HG02870 (cell line): ENCODE measurements around the gene RALGAPA1.
A peak's percentile ranks its signal among the peaks of the same experiment; 100 is the strongest.

Experiments used
- ATAC-seq: cut with Tn5 transposase; IDR thresholded peaks from one replicate; pipeline ENCODE4 v1.9.1; 2021; ENCODE audit warnings: mild to moderate bottlenecking, moderate library complexity; ENCODE audit not compliant: unreplicated experiment

The RALGAPA1 gene

GRCh38 chr14:35556548-35556947, 252.5 kb downstream of the RALGAPA1 start:
- ATAC-seq = no peak

DNA sequence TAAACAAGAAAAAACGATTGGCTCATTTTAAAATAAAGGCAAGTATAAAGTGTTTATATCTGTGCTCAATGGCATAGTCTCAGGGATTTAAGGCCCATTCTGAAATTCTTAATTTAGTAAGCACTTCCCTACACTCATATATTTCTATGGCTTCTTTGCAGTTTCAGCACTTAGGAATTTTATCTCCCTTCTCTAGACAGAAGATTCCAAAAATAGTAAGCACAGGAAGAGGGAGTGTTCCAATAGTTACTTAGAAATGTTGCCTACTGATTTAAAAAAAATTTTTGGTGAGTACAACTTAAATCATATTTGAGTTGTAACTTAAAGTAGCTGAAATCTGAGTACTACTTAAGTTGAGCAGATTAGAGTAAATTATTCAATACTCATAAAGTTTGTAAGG, 255.3 kb downstream of the RALGAPA1 start:
- ATAC-seq = no peak

DNA sequence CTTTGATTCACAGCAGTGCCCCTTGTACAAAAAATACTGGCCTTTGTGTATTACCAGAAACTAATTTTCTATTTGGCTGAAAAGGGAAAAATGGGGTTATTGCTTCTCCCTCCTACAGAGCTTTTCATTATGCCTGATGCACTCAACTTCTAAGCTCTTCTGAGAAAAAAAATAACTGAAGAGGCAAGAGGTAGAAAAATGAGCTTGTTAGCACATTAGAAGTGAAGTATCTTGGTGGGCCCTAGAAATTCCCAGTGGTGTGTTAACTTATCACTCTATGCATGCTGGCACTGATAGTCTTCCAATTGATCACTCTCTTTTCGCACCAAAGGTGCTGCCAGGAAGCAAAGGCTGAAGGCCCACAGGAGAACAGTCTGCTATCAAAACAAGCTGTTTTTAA, 258.0 kb downstream of the RALGAPA1 start:
- ATAC-seq = no peak

DNA sequence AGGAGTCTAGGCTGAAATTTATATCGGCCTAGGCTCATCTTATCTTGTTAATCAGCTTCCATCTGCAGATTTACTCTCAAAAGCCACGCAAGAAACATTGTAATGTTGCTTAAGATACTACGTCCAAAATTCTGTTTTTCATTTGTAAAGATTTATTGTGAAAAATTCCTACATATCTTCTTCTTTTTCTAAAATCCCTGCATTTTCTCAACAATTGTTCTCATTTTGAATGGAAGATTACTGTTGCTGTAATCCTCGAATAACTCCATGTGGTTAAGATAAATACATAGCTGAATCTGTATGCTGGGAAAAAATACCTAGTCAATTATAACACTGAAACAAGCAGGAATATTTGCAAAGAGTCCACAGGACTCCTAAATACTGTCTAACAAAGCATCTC, 259.5 kb downstream of the RALGAPA1 start:
- ATAC-seq = no peak

DNA sequence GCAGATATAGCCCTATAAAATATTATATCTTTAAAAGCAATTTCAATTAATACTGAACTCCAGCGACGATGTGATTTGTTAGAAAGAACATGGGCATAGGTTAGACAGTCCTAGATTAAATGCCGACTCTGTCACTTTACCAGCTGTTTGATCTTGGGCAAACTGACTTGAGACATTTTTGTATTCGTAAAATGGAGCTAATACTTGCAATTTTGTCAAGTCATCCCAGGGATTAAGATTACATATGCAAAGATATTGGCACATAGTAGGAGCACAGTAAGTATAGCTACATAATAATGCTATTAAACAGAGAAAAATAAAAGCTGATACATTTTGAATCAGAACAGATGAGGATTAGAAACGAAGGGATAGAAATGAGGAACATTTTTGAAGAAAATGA, 266.1 kb downstream of the RALGAPA1 start:
- ATAC-seq = no peak

DNA sequence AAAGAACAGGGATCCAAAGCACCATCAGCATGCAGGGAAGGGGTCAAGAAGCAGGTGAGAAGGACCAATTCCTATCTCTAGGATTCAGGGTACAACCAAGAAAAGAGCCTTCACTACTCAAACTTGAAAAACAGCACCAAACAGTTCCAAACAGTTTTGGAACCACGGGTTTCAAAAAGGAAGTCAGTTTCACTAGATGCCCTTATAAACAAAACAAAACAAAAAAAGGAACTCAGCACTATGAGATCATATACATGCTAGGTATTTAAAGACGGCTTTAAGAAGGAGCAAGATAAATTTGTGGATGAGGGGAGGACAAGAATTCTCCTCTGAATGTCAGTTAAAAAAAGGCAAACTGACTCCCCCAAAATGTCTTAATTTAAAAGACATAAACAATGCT, 269.1 kb downstream of the RALGAPA1 start:
- ATAC-seq = no peak

DNA sequence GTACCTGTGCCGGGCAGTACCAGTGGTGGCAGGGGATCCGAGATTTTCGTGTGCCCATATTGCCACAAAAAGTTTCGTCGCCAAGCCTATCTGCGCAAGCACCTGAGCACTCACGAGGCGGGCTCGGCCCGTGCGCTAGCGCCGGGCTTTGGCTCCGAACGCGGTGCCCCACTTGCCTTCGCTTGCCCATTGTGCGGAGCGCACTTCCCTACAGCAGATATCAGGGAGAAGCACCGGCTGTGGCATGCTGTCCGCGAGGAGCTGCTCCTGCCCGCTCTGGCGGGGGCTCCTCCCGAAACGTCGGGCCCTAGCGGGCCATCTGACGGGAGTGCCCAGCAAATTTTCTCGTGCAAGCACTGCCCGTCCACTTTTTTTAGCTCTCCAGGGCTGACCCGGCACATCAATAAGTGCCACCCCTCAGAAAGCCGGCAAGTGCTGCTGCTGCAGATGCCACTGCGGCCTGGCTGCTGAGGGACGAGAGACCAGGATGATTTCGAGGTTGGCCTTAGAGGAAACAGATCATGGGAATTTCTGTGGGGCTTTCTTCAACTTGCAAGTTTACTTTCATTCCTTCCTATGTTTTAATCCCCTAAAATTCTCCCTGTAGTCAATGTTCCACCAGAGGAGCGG, 273.5 kb downstream of the RALGAPA1 start:
- no peak for ATAC-seq

GRCh38 chr14:35534873-35535482, 274.1 kb downstream of the RALGAPA1 start:
- no peak for ATAC-seq

- ATAC-seq = peak; percentile 12
Measured at GRCh38 chr14:35534208-35534872, 274.8 kb downstream of the RALGAPA1 start.

- ATAC-seq = peak; percentile 88
Measured at GRCh38 chr14:35533357-35534207, 275.5 kb downstream of the RALGAPA1 start, which contains the start of gene INSM2. TSS of gene INSM2 (plus strand) at chr14:35534164. CDS start at chr14:35534253, 89 bp downstream.

DNA sequence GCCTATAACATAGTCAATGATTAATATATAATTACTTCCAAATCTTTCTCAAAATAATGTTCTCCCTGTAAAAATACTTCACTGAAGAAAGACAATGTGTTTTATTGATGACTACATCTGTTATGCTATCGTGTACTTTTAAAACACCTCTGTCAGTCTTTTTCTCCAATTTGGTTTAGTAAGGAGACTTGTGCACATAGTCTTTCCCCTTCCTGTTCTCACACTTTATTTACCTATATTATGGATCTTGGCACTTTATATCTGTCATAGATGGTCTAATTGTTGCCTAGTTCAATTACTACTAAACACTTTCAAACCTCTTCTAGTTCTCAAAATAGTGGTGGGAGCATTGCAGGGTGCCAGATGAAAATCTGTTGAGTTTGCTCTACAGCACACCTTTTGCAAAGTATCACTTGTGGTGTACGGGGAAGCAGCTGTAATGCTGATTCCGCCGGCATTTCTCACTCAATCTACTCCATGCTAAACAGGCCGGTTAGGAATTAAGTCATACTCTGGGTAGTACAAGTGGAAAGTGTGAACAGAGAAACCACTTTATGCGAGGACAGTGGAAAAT, 276.2 kb downstream of the RALGAPA1 start:
- ATAC-seq = peak; percentile 4

DNA sequence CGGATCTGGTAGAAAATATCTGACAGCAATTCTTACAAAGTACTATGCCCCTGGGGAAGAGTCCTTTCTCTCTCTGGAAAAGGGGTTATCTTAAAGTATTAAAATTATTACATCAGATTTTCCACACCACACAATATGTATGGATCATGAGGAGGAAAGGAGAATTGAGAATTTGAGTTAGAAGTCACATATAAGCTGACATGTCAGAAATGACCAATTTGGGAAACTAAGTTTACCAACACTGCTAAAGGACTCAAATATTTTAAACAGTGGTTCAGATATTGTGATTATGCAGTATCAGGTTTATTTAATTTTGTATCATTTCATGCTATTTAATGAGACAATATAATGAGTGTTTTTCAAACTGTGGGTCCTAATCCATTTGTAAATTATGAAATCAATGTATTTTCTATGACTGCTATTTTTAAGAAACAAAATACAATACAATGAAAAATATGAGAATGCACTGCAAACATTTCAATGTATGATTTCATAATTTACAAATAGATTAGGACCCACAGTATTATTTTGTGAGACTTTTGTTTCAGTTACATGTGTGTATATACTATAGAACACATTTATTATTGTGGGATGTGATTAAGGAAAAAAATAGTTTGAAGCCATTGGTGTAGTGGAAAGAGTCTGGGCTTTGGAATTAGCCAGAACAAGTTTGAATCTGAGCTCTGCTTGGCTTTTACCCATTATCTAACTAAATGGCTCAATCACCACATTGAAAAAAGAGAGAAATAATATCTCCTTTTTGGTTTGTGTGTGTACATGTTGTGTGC, 276.9 kb downstream of the RALGAPA1 start:
- ATAC-seq = no peak

- ATAC-seq = no peak
Measured at GRCh38 chr14:35526962-35527361, 282.1 kb downstream of the RALGAPA1 start.

DNA sequence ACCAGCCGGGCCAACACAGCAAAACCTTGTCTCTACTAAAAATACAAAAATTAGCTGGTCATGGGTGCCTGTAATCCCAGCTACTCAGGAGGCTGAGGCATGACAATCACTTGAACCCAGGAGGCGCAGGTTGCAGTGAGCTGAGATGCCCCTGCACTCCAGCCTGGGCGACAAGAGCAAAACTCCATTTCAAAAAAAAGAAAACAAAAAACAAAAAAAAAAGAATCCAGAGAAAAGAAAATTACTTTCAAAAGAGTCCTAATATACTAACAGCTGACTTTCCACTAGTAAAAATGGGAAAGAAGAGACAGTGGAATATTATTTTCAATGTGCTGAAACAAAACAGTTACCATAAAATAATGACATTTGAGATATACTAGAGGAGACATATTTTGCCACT, 283.4 kb downstream of the RALGAPA1 start:
- no peak for ATAC-seq

- ATAC-seq = no peak
Measured at GRCh38 chr14:35519986-35520385, 289.1 kb downstream of the RALGAPA1 start.

DNA sequence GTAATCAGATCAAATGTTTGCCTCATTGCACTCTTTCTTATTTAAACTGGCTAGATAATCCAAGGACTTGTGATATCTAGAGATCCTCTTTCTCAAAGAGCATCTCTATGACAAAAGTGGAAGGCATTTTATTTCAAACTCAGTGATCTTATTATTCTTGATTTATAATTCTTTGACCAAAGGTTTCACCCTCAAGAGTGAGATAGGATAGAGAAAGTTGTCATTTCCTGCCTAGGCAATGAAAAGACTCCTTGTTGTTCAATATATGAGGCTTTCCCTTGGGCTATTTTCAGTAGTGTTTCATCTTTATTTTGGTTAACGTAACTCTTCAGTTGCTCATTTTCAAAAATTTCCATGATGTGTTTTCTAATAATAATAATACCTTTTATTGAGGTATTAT, 293.2 kb downstream of the RALGAPA1 start:
- ATAC-seq = no peak

- no peak for ATAC-seq
Measured at GRCh38 chr14:35512765-35513164, 296.3 kb downstream of the RALGAPA1 start.

GRCh38 chr14:35509846-35510245, 299.2 kb downstream of the RALGAPA1 start:
- no peak for ATAC-seq

GRCh38 chr14:35506927-35507326, 302.2 kb downstream of the RALGAPA1 start:
- no peak for ATAC-seq

DNA sequence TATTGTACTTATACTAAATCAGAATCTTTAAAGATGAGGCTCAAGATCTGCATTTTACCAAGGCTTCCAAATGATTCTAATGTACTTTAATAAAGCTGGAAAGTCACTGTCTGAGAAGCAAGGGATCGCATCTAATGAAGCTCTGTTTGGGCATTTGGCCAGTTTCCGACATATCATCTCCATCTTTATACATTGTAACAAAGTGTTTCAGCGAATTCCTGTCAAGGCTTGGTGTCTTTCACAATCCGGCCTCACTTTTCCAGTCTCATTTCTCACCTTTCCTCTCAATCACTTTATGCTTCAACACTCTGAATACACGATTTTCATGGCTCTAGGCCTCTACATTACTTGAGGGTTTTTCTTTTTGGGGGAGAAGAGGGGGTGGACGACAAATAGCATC, 302.6 kb downstream of the RALGAPA1 start:
- ATAC-seq = no peak
